PC-3 (cell line): Measurements from ENCODE around the gene SNX9. TPM values are rescaled to one million over a fixed set of nuclear protein-coding genes. Genes with fewer than 3 reads are reported as not detected.

Source experiments
- ATAC-seq: fragments of 200-7000 bp; cut with Tn5 transposase; 2 replicates; pipeline ENCODE4 v1.9.1; 2020; ENCODE audit warnings: mild to moderate bottlenecking, moderate library complexity
- BruUV-seq: library from RNA; stranded (reverse); fragments of 400-500 nt; replicated peaks from 2 replicates; lab custom pipeline; 2021; lab: Mats Ljungman, UMichigan
- CTCF ChIA-PET: fragments of 300-600 bp; sonication (Branson Sonifier 250); formaldehyde crosslinking; loops from one replicate; lab custom pipeline; 2022; ENCODE audit warnings: antibody characterized with exemption; lab: Charles Lee
- POLR2A ChIA-PET: fragments of 300-600 bp; sonication (Branson Sonifier 250); formaldehyde crosslinking; loops from one replicate; lab custom pipeline; 2022; ENCODE audit warnings: antibody characterized with exemption; ENCODE audit not compliant: unreplicated experiment; lab: Charles Lee
- DNase-seq: peaks from one replicate; pipeline ENCODE4 v3.0.0-alpha.2; 2015
- H2AFZ ChIP-seq: fragments of 300-600 bp; sonication (generic); 2 replicates; pipeline ENCODE4 v1.6.0; 2016; ENCODE audit warnings: antibody characterized with exemption, low read length
- H3F3A ChIP-seq: fragments of 300-600 bp; sonication (generic); one replicate; pipeline ENCODE4 v1.6.0; 2017; ENCODE audit warnings: antibody characterized with exemption, low read length, control low read depth, mild to moderate bottlenecking; ENCODE audit not compliant: unreplicated experiment
- H3K27ac ChIP-seq: fragments of 300-600 bp; sonication (generic); 2 replicates; pipeline ENCODE4 v1.5.1; 2016; ENCODE audit warnings: mild to moderate bottlenecking, low read length
- H3K27me3 ChIP-seq: fragments of 300-600 bp; sonication (generic); 2 replicates; pipeline ENCODE4 v1.6.1; 2016; ENCODE audit warnings: low read length, mixed read lengths
- H3K36me3 ChIP-seq: fragments of 300-600 bp; sonication (generic); 2 replicates; pipeline ENCODE4 v1.6.1; 2016; ENCODE audit warnings: low read depth, mixed run types, low read length, mixed read lengths
- H3K4me1 ChIP-seq: fragments of 300-600 bp; sonication (generic); 2 replicates; pipeline ENCODE4 v1.5.1; 2016; ENCODE audit warnings: low read length; ENCODE audit not compliant: insufficient read depth
- H3K4me2 ChIP-seq: fragments of 300-600 bp; sonication (generic); 2 replicates; pipeline ENCODE4 v1.6.0; 2016; ENCODE audit warnings: low read length
- H3K4me3 ChIP-seq: fragments of 300-600 bp; sonication (generic); 2 replicates; pipeline ENCODE4 v1.5.1; 2016; ENCODE audit warnings: mild to moderate bottlenecking, low read length, mixed read lengths
- H3K79me2 ChIP-seq: fragments of 300-600 bp; sonication (generic); 2 replicates; pipeline ENCODE4 v1.6.1; 2017; ENCODE audit warnings: low read length, mixed read lengths
- H3K9ac ChIP-seq: fragments of 300-600 bp; sonication (generic); 2 replicates; pipeline ENCODE4 v1.6.0; 2016; ENCODE audit warnings: mild to moderate bottlenecking, low read length
- H3K9me2 ChIP-seq: fragments of 300-600 bp; sonication (generic); replicated peaks from 2 replicates; pipeline ENCODE4 v1.6.1; 2016; ENCODE audit warnings: mixed run types, low read length, mixed read lengths
- H3K9me3 ChIP-seq: fragments of 300-600 bp; sonication (generic); 2 replicates; pipeline ENCODE4 v1.6.1; 2016; ENCODE audit warnings: low read length, mixed read lengths
- H4K20me1 ChIP-seq: fragments of 300-600 bp; sonication (generic); 2 replicates; pipeline ENCODE4 v1.6.1; 2016; ENCODE audit warnings: low read length, mixed read lengths
- EZH2 ChIP-seq: fragments of 300-600 bp; sonication (generic); IDR thresholded peaks from one replicate; pipeline ENCODE4 v1.6.1; 2017; ENCODE audit warnings: antibody characterized with exemption, mild to moderate bottlenecking, low read length; ENCODE audit not compliant: unreplicated experiment
- EZH2phosphoT487 ChIP-seq: fragments of 300-600 bp; sonication (generic); IDR thresholded peaks from 2 replicates; pipeline ENCODE4 v1.6.1; 2018; ENCODE audit warnings: mild to moderate bottlenecking, antibody characterized with exemption, low read length, borderline replicate concordance
- intact Hi-C: fragments of 100-400 bp; cut with micrococcal nuclease; formaldehyde crosslinking; loops from 2 replicates; pipeline ENCODE4 v1.9.0; 2023
- total RNA-seq: library from RNA; depleted of rRNA; stranded (reverse); fragments of >200 nt; gene quantifications from 2 replicates; pipeline ENCODE4 v1.2.3, GENCODE V29; 2014
- TF ChIP-seq, protein P1 (sequence below): fragments of 300-600 bp; sonication (generic); conservative IDR thresholded peaks from 2 replicates; pipeline ENCODE4 v1.5.1; 2017; ENCODE audit warnings: antibody characterized with exemption, low read depth, mild to moderate bottlenecking, low read length

The SNX9 gene
- total RNA-seq, 1 experiment from 2014 or later, result 18.0 TPM

DNA sequence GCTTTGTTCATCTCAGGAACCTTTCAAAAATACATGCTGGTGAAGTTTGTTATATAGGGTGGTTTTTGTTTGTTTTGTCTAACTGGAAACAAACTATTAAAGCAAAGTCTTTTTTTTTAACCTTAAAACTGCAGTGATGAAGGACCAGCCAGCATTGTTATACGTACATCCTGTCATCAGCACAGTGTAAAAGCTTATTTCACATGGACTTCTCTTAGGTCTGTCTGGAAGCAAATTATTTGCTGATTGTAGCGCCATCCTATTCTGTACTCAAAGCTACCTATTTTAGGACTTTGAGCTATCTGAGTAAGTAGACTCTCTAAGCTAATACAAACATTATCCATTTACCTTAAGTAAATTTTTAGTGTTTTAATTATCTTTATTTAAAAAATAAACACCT lies 61.7 kb downstream of the SNX9 start:
- intact Hi-C loops, result no loop called here
- Histone ChIP-seq H3K9ac (no peak overlapping the region), H3K9me2 (no peaks in the 10 kb centered on the region), H3F3A (no peaks in the 10 kb centered on the region), H3K27me3 (no peaks in the 10 kb centered on the region), H3K9me3 (no peaks in the 10 kb centered on the region), H4K20me1 (no peaks in the 10 kb centered on the region), H3K27ac (no peak overlapping the region), H3K4me1 (no peaks in the 10 kb centered on the region), H2AFZ (no peak overlapping the region), H3K79me2 (no peaks in the 10 kb centered on the region), H3K36me3 (no peaks in the 10 kb centered on the region), H3K4me2 (no peak overlapping the region), H3K4me3 (no peak overlapping the region)
- BruUV-seq, result no TSS peak
- no peak for ATAC-seq
- no peak for TF ChIP-seq EZH2phosphoT487
- TF ChIP-seq EZH2, result no peak
- POLR2A ChIA-PET, result no interaction called here
- DNase-seq, result no peak
- CTCF ChIA-PET, result no interaction called here

DNA sequence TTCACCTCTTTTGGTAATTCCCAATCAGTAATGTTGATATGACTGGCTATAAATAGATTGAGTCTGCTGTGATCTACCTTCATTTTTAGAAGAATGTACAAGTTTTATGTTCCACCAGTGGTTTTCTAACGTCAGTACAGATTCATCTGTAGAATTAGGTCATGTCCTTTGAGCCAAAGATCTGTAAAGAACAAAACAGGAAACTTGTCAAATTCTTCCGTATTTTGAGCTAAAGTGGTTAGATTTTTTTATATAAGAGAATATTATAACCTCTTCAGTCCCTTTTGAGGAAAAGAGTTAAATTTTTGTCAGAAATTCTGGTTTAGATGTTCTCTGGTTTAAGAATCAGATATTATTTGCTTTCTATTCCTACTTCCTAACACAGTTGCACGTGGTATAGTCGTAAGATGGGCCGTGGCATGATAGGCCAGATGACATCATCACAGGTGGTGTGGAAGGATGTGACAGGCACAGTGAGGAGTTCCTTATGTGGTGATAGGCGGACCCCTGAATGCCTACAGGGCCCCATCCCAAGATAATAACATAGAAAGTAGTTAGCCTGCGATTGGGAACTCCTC lies 62.3 kb downstream of the SNX9 start:
- no TSS peak for BruUV-seq
- TF ChIP-seq, protein P1, sequence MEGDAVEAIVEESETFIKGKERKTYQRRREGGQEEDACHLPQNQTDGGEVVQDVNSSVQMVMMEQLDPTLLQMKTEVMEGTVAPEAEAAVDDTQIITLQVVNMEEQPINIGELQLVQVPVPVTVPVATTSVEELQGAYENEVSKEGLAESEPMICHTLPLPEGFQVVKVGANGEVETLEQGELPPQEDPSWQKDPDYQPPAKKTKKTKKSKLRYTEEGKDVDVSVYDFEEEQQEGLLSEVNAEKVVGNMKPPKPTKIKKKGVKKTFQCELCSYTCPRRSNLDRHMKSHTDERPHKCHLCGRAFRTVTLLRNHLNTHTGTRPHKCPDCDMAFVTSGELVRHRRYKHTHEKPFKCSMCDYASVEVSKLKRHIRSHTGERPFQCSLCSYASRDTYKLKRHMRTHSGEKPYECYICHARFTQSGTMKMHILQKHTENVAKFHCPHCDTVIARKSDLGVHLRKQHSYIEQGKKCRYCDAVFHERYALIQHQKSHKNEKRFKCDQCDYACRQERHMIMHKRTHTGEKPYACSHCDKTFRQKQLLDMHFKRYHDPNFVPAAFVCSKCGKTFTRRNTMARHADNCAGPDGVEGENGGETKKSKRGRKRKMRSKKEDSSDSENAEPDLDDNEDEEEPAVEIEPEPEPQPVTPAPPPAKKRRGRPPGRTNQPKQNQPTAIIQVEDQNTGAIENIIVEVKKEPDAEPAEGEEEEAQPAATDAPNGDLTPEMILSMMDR, result no peak
- TF ChIP-seq EZH2 (no peak), EZH2phosphoT487 (no peak)
- no peaks in the 10 kb centered on the region for H4K20me1 ChIP-seq
- H3K27me3 ChIP-seq, result no peaks in the 10 kb centered on the region
- H3K9me3 ChIP-seq, result no peaks in the 10 kb centered on the region
- no peak overlapping the region for H3K4me3 ChIP-seq
- DNase-seq, result no peak
- no peak overlapping the region for H3K9ac ChIP-seq
- no peaks in the 10 kb centered on the region for H3K36me3 ChIP-seq
- no peaks in the 10 kb centered on the region for H3K79me2 ChIP-seq
- POLR2A ChIA-PET, result interaction anchor here (0.7 kb wide), 1 partner anchor 17 kb away, joined by 3 read pairs; no protein-coding TSS in a partner anchor
- H3K4me2 ChIP-seq, result no peak overlapping the region
- no peaks in the 10 kb centered on the region for H3K9me2 ChIP-seq
- H3F3A ChIP-seq, result no peaks in the 10 kb centered on the region
- no peak overlapping the region for H2AFZ ChIP-seq
- CTCF ChIA-PET, result no interaction called here
- intact Hi-C loops, result no loop called here
- H3K4me1 ChIP-seq, result no peaks in the 10 kb centered on the region
- ATAC-seq, result no peak
- no peak overlapping the region for H3K27ac ChIP-seq

DNA sequence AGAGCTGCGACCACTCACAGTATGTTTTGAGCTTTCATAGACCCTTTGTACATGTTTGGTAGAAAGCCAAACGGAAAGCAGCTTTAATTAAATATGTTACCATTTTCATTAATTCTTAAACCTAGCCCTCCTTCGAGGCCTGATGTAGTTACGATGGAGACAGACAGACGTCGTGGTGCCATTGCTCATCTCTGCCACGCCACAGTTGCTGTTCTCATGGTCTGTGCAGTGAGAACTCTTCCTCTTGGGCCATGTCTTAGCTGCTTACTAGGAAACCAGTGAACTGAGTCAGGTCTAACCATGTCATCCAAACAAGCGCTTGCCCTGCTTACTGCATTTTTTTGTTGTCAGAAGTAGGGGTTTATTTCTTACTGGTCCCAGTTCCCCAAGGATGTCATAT lies 62.8 kb downstream of the SNX9 start:
- Histone ChIP-seq H3K9me3 (no peaks in the 10 kb centered on the region), H3K9me2 (no peaks in the 10 kb centered on the region), H3K27me3 (no peaks in the 10 kb centered on the region), H3K27ac (no peak overlapping the region), H2AFZ (no peak overlapping the region), H3K36me3 (no peaks in the 10 kb centered on the region), H3K4me3 (no peak overlapping the region), H3K79me2 (no peaks in the 10 kb centered on the region), H3K9ac (no peak overlapping the region), H3K4me2 (no peak overlapping the region), H3F3A (no peaks in the 10 kb centered on the region), H3K4me1 (no peaks in the 10 kb centered on the region), H4K20me1 (no peaks in the 10 kb centered on the region)
- ChIA-PET CTCF (no interaction called here), POLR2A (interaction anchor here (0.7 kb wide), 1 partner anchor 18 kb away, joined by 3 read pairs; no protein-coding TSS in a partner anchor)
- ATAC-seq (no peak), DNase-seq (no peak)
- intact Hi-C loops, result no loop called here
- BruUV-seq, result no TSS peak
- TF ChIP-seq, protein P1, result no peak
- TF ChIP-seq EZH2phosphoT487 (no peak), EZH2 (no peak)
